HL-60 (cell line): ENCODE data around the gene PRKCE.

ENCODE experiments used
- GABPA ChIP-seq: IDR thresholded peaks from 2 replicates; pipeline ENCODE4 v1.6.1; 2012; ENCODE audit warnings: low read depth
- TF ChIP-seq, protein P1 (sequence below): IDR thresholded peaks from one replicate; pipeline ENCODE4 v1.5.1; 2011; ENCODE audit warnings: low read length, control low read depth, inconsistent platforms; ENCODE audit not compliant: insufficient read depth

DNA sequence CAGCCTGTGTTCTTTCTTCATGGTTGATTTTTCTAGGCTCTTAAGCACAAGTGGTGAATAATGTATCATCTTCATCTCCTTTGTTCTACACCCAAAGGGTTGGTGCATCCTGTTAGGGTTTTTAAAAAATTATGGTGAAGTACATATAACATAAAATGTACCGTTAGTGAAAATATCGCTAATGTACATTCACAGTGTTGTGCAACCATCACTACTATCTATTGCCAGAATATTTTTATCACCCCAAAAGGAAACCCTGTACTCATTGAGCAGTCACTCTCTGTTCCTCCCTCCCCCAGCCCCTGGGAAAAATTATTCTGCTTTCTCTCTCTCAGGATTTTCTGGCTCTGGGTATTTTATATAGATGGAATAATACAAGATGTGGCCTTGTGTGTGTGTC is 98.5 kb downstream of the PRKCE start:
- TF ChIP-seq, protein P1, sequence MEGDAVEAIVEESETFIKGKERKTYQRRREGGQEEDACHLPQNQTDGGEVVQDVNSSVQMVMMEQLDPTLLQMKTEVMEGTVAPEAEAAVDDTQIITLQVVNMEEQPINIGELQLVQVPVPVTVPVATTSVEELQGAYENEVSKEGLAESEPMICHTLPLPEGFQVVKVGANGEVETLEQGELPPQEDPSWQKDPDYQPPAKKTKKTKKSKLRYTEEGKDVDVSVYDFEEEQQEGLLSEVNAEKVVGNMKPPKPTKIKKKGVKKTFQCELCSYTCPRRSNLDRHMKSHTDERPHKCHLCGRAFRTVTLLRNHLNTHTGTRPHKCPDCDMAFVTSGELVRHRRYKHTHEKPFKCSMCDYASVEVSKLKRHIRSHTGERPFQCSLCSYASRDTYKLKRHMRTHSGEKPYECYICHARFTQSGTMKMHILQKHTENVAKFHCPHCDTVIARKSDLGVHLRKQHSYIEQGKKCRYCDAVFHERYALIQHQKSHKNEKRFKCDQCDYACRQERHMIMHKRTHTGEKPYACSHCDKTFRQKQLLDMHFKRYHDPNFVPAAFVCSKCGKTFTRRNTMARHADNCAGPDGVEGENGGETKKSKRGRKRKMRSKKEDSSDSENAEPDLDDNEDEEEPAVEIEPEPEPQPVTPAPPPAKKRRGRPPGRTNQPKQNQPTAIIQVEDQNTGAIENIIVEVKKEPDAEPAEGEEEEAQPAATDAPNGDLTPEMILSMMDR, result no peak
- TF ChIP-seq GABPA, result no peak
